ENCODE results near the gene HSPA1A.
A peak's percentile ranks its signal among the peaks of the same experiment; 100 is the strongest.
"Not testable (repeated sequence)": the region's sequence is repeated elsewhere in the genome, so short reads cannot be mapped to it uniquely, and the experiment has no call there.

The HSPA1A gene

DNA sequence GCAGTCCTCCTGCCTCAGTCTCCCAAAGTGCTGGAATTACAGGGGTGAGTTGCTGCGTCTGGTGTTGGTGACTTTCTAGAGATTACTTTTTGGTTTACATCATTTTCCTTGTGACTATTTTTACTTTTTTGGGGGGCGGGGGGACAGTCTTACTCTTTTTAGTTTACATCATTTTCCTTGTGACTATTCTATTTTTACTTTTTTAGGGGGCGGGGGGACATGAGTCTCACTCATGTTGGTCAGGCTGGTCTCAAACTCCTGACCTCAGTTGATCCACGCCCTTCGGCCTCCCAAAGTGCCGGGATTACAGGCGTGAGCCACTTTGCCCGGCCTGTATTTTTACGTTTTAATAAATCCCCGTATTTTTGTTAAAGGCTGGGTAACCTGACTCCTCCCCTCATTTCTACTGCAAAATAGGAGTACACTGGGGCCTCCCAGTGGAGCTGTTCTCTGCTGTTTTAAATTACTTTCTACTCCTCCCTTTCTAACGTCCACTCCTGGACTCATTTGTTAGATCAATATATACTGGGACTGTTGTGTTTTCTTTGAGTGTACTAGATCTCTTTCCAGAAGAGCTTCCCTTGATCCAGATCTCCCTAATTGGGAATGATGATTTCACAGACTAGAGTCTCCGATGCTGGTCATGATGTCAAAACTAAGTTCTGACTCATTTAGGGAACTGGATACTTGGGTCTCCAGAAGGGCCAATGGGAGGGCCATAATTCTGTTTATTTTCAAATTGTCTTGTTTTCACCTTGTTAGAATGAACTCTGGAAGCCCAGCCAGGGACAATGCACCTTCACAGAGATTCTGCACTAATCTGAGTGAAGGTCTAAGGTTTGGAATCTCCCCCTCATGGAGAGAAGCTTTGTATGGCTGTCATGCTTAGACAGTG, 21.4 kb downstream of the HSPA1A start:
- no peak for DNase-seq (ENCODE audit: low read depth in 3 of 3)

DNA sequence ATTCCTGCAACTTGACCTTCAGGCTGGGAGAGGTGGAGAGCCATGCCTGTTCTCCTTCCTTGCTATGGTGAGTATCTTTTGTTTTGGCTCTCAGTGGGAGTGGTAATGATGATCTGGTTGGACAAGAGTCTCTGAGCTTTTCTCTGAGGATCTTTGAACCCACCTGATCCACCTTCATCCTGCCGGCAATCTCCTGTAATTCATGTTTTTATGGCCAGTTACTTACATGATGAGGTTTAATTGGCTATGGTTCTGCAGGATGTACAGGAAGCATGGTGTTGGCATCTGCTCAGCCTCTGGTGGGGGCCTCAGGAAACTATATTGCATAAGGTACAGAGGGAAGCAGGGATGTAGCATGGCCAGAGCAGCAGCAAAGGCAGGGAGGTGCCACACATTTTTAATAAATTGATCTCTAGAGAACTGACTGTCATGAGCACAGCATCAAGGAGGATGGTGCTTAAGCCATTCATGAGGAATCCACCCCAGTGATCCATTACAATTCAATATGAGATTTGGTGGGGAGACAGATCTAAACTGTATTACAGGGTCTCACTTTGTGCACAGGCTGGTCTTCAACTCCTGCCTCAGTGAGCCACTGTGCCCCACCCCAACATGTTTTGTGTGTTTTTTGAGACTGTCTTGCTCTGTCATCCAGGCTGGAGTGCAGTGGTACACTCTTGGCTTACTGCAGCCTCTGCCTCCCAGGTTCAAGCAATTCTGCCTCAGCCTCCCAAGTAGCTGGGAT, 22.2 kb downstream of the HSPA1A start:
- no peak for DNase-seq (ENCODE audit: low read depth in 3 of 3)

DNA sequence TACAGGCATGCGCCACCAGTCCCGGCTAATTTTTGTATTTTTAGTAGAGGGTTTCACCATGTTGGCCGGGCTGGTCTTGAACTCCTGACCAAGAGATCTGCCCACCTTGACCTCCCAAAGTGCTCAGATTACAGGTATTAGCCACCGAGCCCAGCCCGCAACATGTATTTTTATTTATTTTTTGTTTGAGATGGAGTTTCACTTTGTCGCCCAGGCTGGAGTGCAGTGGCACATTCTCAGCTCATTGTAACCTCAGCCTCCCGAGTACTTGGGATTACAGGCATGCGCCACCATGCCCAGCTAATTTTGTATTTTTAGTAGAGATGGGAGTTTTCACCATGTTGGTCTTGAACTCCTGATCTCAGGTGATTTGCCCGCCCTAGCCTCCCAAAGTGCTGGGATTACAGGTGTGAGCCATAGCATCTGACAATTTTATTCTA, 22.8 kb downstream of the HSPA1A start:
- DNase-seq (ENCODE audit: low read depth in 3 of 3), result not testable (repeated sequence)

DNA sequence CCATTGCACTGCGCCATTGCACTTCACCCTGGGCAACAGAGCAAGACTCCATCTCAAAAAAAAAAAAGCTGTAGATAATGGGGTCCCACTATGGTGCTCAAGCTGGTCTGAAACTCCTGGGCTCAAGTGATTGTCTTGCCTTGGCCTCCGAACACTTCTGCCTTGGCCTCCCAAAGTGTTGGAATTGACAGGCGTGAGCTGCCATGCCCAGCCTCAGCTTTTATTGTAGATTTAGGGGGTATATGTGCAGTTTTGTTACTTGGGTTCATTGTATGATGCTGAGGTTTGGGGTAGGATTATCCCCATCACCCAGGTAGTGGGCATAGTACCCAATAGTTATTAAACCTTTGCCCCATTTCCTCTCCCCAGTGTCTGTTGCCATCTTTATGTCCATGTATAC, 23.6 kb downstream of the HSPA1A start:
- DNase-seq (ENCODE audit: low read depth in 3 of 3), result no peak

DNA sequence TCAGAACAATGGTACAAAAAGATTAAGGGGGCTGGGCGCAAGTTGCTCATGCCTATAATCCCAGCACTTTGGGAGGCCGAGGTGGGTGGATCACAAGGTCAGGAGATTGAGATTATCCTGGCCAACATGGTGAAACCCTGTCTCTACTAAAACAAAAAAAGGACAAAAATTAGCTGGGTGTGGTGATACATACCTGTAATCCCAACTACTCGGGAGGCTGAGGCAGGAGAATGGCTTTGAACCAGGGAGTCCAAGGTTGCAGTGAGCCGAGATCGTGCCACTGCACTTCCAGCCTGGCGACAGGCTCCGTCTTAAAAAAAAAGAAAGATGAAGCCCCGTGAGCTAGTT, 24.4 kb downstream of the HSPA1A start:
- DNase-seq (ENCODE audit: low read depth in 3 of 3), result not testable (repeated sequence)

DNA sequence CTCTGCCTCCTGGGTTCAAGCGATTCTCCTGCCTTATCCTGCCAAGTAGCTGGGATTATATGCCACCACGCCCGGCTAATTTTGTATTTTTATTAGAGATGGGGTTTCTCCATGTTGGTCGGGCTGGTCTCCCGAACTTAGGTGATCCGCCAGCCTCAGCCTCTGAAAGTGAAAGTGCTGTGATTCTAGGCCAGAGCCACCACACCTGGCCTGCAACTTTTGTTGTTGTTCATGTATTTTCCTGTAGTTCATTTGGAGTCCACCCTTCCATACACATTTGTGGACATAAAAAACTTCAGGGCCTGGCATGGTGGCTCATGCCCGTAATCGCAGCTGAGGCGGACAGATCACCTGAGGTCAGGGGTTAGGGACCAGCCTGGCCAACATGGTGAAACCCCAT, 26.7 kb downstream of the HSPA1A start:
- DNase-seq (ENCODE audit: low read depth in 3 of 3), result no peak

DNA sequence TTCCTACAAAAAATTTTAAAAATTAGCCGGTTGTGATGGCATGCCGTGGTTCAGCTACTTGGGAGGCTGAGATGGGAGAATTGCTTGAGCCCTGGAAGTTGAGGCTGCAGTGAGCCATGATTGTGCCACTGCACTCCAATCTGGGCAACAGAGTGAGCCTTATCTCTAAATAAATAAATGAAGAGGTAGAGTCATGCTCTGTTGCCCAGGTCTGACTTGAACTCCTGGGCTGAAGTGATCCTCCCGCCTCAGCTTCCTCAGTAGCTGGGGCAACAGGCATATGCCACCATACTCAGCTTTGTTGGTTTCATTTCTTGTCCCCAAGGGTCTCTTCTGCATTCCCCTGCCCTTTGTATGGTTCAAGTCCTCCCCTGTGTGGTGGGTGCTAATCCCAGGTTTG, 29.2 kb downstream of the HSPA1A start:
- DNase-seq (ENCODE audit: low read depth in 3 of 3), result no peak

DNA sequence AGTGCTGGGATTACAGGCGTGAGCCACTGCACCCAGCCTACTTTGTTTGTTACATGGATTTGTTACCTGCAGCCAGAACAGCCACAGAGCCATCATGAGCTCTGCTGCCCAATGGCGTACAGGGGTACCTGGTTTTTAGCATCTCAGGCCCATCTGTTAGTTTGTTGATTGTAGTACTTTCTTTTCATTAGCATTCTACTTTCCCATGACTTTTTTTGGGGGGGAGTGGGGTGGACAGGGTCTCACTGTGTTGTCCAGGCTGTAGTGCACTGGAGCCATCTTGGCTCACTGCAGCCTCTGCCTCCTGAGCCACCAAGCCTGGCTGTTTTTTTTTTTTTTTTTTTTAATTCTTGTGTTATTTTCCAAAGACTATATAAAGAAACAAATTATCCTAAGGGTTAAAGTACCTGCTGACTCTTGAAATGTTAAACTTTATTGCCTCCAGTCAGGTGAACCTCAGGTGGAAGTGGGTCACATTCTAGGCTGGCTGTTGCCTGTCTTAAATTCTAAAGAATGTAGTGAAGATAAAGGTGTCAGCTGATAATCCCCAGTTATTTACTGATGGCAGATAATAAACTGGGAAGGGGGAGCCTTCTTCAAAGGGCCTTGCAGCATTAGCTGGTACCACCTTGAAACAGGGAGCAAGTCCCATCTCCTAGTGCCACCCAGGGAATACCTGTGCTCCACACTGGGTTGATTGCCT, 32.1 kb downstream of the HSPA1A start:
- DNase-seq (ENCODE audit: low read depth in 3 of 3), result no peak

DNA sequence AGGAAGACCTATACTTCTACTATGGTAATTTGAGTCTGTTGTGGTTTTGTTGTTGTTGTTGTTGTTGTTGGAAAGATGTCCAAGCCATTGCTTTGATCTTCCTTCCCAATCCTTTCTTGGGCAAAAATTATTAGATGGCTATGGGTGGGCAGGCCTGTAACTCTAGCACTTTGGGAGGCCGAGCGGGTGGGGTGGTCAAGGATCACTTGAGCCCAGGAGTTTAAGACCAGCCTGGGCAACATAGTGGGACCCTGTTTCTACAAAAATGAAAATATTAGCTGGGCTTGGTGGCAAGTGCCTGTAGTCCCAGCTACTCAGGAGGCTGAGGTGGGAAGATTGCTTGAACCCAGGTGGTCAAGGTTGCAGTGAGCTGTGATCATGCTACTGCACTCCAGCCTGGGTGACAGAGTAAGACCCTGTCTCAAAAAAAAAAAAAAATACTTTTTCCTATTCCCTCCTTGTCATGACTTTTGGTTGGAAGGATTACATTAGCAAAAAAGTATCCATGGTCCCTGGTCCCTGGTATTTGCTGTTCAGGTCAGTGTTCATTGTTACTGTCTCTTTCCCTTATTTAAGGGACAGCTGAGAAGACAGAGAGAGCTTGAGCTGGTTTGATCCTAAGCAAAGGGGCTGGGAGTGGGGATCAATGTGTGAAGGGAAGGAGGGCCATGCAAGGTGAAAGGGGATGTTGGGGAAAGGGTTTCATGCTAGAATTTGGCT, 35.6 kb downstream of the HSPA1A start:
- no peak for DNase-seq (ENCODE audit: low read depth in 3 of 3)

DNA sequence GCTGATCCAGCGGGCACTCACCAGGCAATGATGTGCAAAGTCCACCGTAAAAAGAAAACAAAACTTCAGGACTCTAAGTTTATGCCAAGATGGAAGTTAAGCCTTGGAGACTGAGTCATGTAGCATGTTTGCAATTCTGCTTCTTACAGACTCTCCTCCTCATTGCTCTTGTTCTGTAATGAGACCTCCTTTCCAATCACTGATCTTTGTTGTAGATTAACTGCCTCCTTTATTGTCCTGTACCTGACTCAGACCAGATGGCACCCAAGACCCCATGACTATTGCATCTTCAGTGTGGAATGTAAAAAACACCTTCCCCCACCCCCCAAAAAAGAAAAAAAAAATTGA, 36.1 kb downstream of the HSPA1A start:
- no peak for DNase-seq (ENCODE audit: low read depth in 3 of 3)

DNA sequence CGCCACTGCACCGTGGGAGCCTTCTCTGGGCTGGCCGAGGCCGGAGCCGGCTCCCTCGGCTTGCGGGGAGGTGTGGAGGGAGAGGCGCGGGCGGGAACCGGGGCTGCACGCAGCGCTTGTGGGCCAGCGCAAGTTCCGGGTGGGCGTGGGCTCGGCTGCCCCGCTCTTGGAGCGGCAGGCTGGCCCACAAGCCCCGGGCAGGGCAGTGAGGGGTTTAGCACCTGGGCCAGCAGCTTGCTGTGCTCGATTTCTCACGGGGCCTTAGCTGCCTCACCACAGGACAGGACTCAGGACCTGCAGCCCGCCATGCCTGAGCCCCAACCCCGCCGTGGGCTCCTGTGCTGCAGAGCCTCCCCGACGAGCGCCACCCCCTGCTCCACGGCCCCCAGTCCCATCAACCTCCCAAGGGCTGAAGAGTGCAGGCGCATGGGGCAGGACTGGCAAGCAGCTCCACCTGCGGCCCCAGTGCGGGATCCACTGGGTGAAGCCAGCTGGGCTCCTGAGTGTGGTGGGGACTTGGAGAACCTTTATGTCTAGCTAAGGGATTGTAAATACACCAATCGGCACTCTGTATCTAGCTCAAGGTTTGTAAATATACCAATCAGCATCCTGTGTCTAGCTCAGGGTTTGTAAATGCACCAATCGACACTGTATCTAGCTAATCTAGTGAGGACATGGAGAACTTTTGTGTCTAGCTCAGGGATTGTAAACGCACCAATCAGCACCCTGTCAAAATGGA, 36.8 kb downstream of the HSPA1A start:
- DNase-seq (ENCODE audit: low read depth in 3 of 3), result not testable (repeated sequence)

DNA sequence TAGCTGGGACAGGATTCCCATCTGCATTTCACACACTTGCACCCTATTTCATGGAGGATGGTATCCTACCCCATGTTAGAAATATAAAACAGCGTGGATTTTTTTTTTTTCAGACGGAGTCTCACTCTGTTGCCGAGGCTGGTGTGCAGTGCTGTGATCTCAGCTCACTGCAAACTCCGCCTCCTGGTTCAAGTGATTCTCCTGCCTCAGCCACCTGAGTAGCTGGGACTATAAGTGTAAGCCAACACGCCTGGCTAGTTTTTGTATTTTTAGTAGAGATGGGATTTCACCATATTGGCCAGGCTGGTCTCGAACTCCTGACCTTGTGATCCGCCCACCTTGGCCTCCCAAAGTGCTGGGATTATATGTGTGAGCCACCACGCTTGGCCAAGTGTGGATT, 42.4 kb downstream of the HSPA1A start:
- DNase-seq (ENCODE audit: low read depth in 3 of 3), result not testable (repeated sequence)

DNA sequence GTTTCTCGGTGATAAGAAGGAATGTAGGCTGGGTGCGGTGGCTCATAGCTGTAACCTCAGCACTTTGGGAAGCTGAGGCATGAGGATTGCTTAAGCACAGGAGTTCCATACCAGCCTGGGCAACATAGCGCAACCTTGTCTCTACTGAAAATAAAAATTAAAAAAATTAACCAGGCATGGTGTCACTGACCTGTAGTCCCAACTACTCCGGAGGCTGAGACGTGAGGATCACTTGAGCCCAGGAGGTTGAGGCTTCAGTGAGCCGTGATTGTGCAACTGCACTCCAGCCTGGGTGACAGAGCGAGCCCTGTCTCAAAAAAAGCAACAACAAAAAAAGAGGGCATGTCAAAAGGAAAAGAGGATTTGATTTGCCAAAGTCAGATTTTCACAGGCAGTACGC, 43.4 kb downstream of the HSPA1A start:
- no peak for DNase-seq (ENCODE audit: low read depth in 3 of 3)

DNA sequence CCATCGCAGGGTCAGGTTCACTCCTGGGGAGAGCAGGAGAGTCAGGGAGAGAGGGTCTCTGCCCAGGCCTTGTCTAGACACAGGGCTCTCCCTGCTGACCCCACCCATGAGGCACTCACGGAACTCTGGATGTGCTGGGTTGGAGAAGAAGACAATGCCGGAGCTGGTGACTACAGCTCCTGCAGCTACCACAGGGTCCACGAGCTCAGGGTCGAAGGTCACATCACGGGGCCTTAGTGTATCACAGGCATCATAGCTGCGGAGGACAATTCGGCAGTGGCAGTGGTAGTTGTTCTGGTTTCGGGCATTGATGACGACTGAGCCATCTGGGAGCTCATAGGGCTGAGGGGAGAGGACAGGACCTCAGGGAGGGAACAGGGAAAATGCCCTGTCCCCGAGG, 44.6 kb downstream of the HSPA1A start:
- DNase-seq (ENCODE audit: low read depth in 3 of 3), result no peak

DNA sequence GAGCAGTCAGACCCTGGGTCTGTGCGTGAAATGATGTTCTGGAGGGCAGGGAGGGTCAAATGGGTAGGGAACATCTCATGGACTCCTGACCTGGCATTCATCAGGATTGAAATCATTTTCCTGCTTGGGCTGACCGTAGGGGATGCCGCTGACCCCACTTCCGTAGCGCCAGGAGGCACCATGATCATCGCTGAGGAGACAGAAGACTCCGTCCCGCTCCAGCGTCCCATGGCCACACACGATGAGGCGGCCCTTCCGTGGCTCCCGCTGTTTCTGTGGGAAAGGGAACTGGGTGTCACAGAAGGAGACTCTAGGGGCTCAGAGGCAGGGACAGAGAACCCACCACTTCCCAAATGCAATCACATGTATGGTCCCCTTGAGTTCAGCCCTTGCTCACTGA, 45.0 kb downstream of the HSPA1A start:
- no peak for DNase-seq (ENCODE audit: low read depth in 3 of 3)

DNA sequence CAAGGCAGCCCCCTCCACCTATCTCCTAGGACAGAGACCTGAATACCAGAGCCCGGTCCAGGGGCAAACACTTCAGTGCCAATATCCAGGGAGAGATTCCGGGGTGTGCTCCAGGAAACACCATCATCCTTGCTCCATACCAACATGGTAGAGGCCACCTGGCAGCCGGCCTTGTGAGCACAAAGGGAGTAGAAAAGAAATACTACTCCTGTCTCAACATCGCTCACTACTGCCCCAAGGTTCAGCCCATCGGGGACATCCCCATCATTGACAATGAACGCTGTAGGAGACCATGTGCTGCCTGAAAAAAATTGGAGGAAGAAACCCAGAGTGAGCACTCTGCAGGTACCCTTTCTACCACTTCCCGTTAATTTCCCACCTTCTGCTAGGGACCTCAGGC, 45.8 kb downstream of the HSPA1A start:
- DNase-seq (ENCODE audit: low read depth in 3 of 3), result no peak

DNA sequence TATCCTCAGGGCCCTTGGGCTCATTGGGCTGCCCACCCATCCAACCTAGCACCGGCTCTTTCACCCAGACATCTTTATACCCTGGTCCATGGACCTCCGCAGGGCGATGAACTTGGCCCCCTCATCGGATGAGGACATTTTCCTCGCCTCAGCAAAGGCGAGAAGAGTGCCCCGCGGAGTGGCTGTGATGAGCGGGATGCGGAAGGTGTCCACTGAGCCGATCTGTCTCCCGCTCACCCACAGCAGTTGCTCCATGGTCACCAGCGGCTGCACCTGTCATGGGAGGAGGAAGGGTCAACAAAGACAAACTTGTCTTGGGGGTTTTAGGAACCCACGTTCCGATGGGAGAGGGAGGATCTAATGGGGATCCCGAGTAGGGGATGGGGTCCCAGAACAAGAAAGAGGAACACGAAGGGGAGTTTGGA, 46.6 kb downstream of the HSPA1A start:
- no peak for DNase-seq (ENCODE audit: low read depth in 3 of 3)

DNA sequence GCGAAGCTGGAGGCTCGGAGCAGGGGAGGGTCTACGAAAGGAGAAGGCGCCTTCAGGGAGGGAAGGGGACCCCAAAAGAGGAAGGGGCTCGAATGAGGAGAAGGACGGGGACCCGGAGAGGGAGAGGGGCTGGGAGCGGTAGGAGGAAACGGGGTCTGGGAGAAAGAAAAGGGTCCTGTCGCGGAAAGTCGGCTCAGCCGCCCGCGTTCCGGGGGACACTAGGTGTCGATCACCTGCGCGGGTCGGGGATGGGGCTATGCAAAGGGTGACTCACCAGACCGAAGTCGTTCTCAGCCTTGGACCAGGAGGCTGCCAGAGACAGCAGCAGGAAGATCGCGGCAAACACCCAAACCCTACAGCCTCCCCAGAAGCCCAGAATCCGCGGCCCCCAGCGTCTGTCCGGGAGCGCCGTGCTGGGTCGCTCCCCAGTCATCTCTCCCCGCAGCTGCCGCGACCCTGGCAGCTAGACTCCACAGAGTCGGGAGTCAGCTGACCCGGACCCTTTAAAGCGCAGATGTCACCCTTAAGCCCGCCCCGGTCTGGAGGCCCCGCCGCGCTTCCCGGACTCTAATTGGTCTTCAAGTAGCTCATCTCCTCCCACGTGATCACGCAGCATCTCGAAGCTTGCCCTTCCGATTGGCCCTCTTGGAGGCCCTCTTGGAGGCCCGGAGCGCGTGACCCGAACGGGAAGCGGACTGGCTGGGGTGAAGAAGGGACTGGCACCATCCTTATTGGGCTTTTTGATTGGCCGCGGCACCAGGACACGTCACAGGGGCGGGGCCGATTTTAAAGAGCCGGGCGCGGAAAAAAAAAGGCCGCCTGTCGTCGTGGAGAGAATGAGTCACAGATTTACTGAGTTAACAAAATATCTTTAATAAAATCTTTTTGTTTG, 47.2 kb downstream of the HSPA1A start, which contains the start of gene NEU1:
NEU1 (minus strand) TSS at position 478 of the 892 bp plus-strand sequence; CDS start at position 433, 45 bp downstream.
- DNase-seq (ENCODE audit: low read depth in 3 of 3), result peak; percentile 97 to 100 (median 98)

DNA sequence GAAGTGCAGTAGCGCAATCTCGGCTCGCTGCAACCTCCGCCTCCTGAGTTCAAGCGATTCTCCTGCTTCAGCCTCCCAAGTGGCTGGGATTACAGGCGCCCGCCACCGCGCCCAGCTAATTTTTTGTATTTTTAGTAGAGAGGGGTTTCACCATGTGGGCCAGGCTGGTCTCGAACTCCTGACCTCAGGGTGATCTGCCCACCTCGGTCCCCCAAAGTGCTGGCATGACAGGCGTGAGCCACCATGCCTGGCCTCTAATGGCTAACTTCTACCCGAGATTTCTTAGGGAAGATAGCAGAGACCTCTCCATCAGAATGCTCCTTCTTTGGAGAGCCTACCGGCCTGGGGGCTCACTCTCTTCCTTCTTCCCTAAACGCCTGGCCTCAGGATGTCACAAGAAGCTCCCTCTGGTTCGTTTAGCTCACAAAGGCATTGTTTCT, 48.8 kb downstream of the HSPA1A start:
- not testable (repeated sequence) for DNase-seq (ENCODE audit: low read depth in 3 of 3)

DNA sequence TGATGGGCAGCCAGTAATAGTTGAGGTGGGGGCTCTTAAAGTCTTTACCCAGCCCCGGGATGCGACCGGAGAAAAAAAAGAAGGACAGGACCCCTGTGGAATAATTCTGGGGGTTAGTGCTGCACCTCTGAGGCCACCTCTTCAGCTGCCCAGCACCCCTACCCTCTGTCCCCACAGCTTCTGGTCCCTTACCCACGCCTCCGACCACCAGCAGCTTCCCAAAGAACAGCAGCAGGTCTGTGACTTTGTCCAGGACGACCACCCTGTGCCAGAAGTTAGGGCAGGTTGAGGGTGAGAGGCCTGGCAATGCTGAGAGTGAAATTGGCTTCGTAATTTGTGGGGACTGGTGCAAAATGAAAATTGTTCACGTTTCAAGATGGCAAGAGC, 49.5 kb downstream of the HSPA1A start:
- no peak for DNase-seq (ENCODE audit: low read depth in 3 of 3)

All from stimulated activated CD4-positive, alpha-beta T cell treated with anti-CD3 and anti-CD28 coated beads, TNF-alpha, amount 100 ng/mL, for 48 hours (primary cell).